Uterus (tissue), 4 donors: ENCODE data around the gene OR52E2. TPM values are rescaled to one million over a fixed set of nuclear protein-coding genes. Genes with fewer than 3 reads are reported as not detected.

Experiments used
- DNase-seq, 2 donors: peaks; one replicate each; pipeline ENCODE4 v3.0.0-alpha.2; 2019 to 2020
- H3K27ac ChIP-seq, 2 donors: fragments of 200-600 bp; sonication (generic); 1 replicate in 1 of 2; 2 replicates in 1 of 2; pipeline ENCODE4 v1.5.1; 2016 to 2018
- H3K27me3 ChIP-seq, 2 donors: fragments of 200-600 bp; sonication (generic); one replicate each; pipeline ENCODE4 v1.5.1; 2018 to 2019; ENCODE audit warnings: control low read depth in 1 of 2
- H3K36me3 ChIP-seq, 2 donors: fragments of 200-600 bp; sonication (generic); one replicate each; pipeline ENCODE4 v1.5.1; 2019; ENCODE audit warnings: control low read depth in 1 of 2
- H3K4me1 ChIP-seq, 2 donors: fragments of 200-600 bp; sonication (generic); one replicate each; pipeline ENCODE4 v1.5.1; 2018 to 2019; ENCODE audit warnings: control low read depth in 1 of 2
- H3K4me3 ChIP-seq, 2 donors: fragments of 200-600 bp; sonication (generic); 1 replicate in 1 of 2; 2 replicates in 1 of 2; pipeline ENCODE4 v1.5.1; 2018 to 2019; ENCODE audit warnings: mild to moderate bottlenecking in 1 of 2
- H3K9me3 ChIP-seq, 2 donors: fragments of 200-600 bp; sonication (generic); one replicate each; pipeline ENCODE4 v1.5.1; 2019; ENCODE audit warnings: control low read depth in 1 of 2
- CTCF ChIP-seq, 4 experiments: fragments of 200-600 bp in 2 of 4; fragments of 450-650 bp in 2 of 4; sonication (generic) in 2 of 4; IDR thresholded peaks; one replicate each; pipeline ENCODE4 v1.5.1; 2016 to 2019; ENCODE audit warnings: antibody characterized with exemption in 4 of 4, mild to moderate bottlenecking in 2 of 4, moderate library complexity in 1 of 4
- POLR2A ChIP-seq, 2 donors: fragments of 450-650 bp; IDR thresholded peaks; one replicate each; pipeline ENCODE4 v1.6.1; 2016; ENCODE audit warnings: antibody characterized with exemption in 2 of 2, mild to moderate bottlenecking in 1 of 2, moderate library complexity in 1 of 2
- intact Hi-C: fragments of 100-400 bp; cut with DNase I; formaldehyde crosslinking; loops from one replicate; pipeline ENCODE4 v1.15.1; 2023; ENCODE audit warnings: low total_unique reads
- total RNA-seq, 4 donors: library from RNA; depleted of rRNA in 3 of 4; stranded (reverse); fragments of >200 nt in 3 of 4; gene quantifications; one replicate each; pipeline versions ENCODE4 v1.1.0 to v1.2.4, GENCODE V29; 2014 to 2023
- donor health status: DM: yes; HTN: yes; CAD: no.

OR52E2 gene
- total RNA-seq, 4 donors from 2014 or later, result not detected

GRCh38 chr11:5043380-5043779 lies 16.0 kb downstream of the OR52E2 start:
- H3K36me3 ChIP-seq, result no peaks in the 10 kb centered on the region
- TF ChIP-seq POLR2A (IDR thresholded peaks at IDR 0.05), result no peak
- no peak for TF ChIP-seq CTCF (IDR thresholded peaks at IDR 0.05)
- H3K9me3 ChIP-seq, result no peaks in the 10 kb centered on the region
- H3K27ac ChIP-seq, result no peak overlapping the region
- H3K27me3 ChIP-seq, result no peaks in the 10 kb centered on the region
- intact Hi-C loops, result no loop called here
- DNase-seq, result no peak
- no peak overlapping the region for H3K4me3 ChIP-seq
- no peaks in the 10 kb centered on the region for H3K4me1 ChIP-seq

GRCh38 chr11:5042091-5042490 lies 17.3 kb downstream of the OR52E2 start:
- H3K27me3 ChIP-seq, result no peaks in the 10 kb centered on the region
- no peaks in the 10 kb centered on the region for H3K36me3 ChIP-seq
- H3K4me3 ChIP-seq, result no peak overlapping the region
- H3K9me3 ChIP-seq, result no peaks in the 10 kb centered on the region
- H3K27ac ChIP-seq, result no peak overlapping the region
- TF ChIP-seq POLR2A (IDR thresholded peaks at IDR 0.05), result no peak
- no peak for TF ChIP-seq CTCF (IDR thresholded peaks at IDR 0.05)
- intact Hi-C loops, result no loop called here
- no peak for DNase-seq
- no peaks in the 10 kb centered on the region for H3K4me1 ChIP-seq

- TF ChIP-seq CTCF (IDR thresholded peaks at IDR 0.05) (no peak), POLR2A (IDR thresholded peaks at IDR 0.05) (no peak)
- H3K4me3 ChIP-seq, result no peak overlapping the region
- H3K9me3 ChIP-seq, result no peaks in the 10 kb centered on the region
- intact Hi-C loops, result no loop called here
- H3K27ac ChIP-seq, result no peak overlapping the region
- H3K27me3 ChIP-seq, result no peaks in the 10 kb centered on the region
- no peak for DNase-seq
- H3K4me1 ChIP-seq, result no peaks in the 10 kb centered on the region
- H3K36me3 ChIP-seq, result no peaks in the 10 kb centered on the region
These were observed 18.6 kb downstream of the OR52E2 start for GRCh38 chr11:5040876-5041275.

- no peak for TF ChIP-seq POLR2A (IDR thresholded peaks at IDR 0.05)
- TF ChIP-seq CTCF (IDR thresholded peaks at IDR 0.05), result no peak
- Histone ChIP-seq H3K9me3 (no peaks in the 10 kb centered on the region), H3K4me1 (no peaks in the 10 kb centered on the region), H3K4me3 (no peak overlapping the region), H3K27me3 (no peaks in the 10 kb centered on the region), H3K27ac (no peak overlapping the region), H3K36me3 (no peaks in the 10 kb centered on the region)
- intact Hi-C loops, result no loop called here
- DNase-seq, result no peak
These were observed 21.1 kb downstream of the OR52E2 start for GRCh38 chr11:5038341-5038740.

GRCh38 chr11:5037926-5038325 lies 21.5 kb downstream of the OR52E2 start:
- no peak for DNase-seq
- Histone ChIP-seq H3K9me3 (no peaks in the 10 kb centered on the region), H3K4me1 (no peaks in the 10 kb centered on the region), H3K4me3 (no peak overlapping the region), H3K27me3 (no peaks in the 10 kb centered on the region), H3K27ac (no peak overlapping the region), H3K36me3 (no peaks in the 10 kb centered on the region)
- no peak for TF ChIP-seq CTCF (IDR thresholded peaks at IDR 0.05)
- TF ChIP-seq POLR2A (IDR thresholded peaks at IDR 0.05), result no peak
- intact Hi-C loops, result no loop called here
